ENCODE measurements around the gene SCNN1A.

SCNN1A gene

DNA sequence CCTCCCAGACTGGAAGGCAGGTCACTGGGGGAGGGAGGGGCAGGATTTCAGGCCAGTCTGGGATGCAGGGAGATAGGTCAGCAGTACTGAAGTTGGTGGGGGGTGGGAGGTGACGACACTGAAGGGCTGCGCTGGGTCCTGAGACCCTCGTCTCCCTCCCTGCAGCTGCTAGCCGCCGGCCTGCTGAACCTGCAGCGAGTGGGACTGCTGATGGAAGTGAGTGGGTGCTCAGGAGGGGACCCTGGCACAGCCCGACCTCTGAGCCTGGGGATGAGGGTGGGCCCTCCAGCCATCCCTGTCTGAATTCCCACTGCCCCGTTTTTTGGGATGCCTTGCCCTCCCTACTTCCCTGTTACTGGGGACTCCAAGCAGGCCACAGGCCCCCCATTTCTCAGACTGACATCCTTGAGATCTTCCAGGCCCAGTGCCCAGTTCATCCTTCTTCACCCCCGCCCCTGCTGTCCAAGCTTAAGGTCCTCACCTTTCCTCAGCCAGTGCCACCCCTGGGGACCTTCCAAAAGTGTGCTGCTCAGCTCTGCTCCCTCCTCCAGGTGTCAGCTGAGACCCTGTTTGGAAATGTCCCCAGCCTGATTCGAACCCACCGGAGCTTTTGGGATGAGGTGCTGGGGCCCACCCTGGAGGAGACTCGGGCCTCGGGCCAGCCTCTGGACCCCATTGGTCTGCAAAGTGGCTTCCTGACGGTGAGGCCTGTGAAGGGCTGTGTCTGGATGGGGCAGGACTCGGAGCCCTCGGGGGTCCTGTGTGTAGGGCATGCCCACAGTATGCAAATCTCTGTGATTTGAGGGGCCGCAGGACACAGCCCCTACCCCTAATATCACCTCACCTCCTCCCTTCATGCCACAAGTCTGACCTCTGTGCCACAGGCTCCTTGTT lies 59.4 kb downstream of the SCNN1A start:
- no peak for DNase-seq

DNA sequence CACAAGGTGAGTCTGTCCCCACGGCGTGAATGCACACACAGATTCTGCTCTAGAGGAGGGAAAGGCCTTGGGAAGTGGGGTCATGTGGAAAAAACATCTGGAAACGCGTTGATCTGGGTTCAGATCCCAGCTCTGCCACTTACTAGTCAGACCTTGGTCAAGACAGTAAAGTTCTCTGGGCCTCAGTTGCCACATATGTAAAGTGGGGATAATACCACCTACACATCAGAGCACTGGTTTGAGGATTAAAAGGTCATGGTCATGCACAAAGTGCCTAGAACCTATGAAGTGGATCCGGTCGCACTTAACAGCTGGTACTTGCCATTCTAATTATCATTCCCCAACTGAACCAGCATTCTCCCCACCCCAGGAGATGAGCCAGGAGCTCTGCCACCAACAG lies 60.2 kb downstream of the SCNN1A start:
- DNase-seq: no peak

- no peak for DNase-seq
Observed at GRCh38 chr12:6314776-6315175, 60.6 kb downstream of the SCNN1A start.

- peak in 2 of 3 donors; percentile 54 to 69 for DNase-seq
Observed at GRCh38 chr12:6313326-6313940, 61.9 kb downstream of the SCNN1A start.

DNA sequence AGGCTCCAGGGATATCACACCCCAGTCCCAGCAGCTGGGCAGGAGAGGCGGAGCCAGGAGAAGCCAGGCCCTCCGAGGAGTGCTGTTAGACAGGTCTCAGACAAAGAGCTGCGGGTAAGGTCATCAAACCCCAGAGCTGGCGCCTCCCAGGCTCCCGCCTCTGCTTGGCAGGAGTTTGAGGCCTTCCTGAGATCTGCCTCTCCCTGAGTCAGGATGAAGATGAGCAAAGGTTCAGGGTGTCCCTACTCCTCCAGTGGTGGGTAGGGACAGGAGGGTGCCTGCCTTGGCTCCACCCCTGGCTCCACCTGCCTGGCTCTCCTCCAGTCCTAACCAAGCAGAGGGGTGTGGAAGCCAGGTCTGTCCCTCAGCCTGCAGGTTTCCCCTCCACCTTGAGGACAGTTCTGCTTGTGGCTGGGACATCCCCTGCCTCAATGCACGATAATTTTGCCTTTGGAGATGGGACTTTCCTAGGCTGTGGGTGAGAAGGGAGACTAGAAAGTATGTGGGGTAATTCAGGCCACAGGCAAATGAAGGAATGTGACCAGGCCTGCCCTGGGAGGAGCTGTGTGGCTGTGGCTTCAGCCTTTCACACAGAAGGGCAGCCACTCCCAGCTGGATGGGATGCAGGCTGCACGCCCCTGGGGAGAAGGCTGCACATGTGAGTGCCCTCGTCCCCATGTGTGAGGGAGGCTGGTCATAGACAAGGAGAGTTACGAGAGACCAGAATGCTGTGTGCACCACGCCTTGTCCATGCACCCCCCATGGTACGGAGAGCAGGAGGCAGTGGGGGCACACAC lies 62.6 kb downstream of the SCNN1A start:
- peak; percentile 83 to 90 (median 88) for DNase-seq

GRCh38 chr12:6311822-6312528 lies 63.4 kb downstream of the SCNN1A start:
- no peak for DNase-seq

GRCh38 chr12:6310771-6311610 lies 64.4 kb downstream of the SCNN1A start:
- DNase-seq: no peak

DNA sequence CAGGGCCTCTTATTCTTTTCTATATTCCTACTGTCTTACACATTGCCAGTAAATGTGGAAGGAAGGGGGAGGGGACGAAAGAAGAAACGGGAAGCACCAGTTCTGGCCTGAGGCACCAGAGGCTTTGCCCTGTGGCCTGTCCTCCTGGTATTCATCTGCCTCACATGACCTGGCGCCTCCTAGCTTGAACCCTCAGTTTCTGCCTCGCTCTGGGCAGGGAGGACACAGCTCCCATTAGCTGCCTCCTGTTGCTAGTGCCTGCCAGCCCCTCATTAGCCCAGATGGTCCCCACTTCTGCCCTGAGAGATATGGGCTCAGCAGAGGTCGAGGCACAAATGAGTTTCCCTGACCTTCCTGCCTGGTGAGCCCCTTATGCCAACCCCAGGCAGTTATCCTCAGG lies 67.8 kb downstream of the SCNN1A start:
- DNase-seq: peak; percentile 78 to 81 (median 79)

DNA sequence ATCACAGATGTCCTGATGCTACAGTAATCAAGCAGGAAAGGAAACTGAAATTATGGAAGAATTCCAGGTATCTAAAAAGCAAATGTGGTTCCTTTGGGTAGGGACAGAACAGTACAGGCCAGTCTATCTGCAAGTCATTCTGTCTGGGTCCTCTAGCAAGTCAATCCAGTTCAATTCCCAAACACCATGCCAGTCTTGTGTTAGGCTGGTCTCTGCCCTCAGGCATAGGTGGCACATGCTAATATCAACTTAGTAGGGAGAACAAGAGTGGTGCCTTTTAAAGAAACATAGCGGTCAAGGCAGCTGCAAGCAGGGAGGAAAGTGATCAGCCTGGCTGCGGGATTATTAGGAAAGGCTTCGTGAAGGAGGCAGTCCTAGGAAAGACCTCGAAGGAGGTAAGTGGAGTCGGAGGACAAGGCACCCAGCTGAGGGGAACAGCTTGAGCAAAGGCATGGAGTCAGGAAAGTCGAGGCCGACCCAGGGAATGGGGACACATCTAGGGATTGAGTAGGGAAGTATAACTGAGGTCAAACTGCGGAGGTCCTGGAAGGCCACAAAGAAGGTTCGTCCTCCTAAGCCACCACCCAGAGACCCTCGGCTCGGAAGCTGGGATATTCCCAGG lies 68.7 kb downstream of the SCNN1A start:
- DNase-seq: no peak

DNA sequence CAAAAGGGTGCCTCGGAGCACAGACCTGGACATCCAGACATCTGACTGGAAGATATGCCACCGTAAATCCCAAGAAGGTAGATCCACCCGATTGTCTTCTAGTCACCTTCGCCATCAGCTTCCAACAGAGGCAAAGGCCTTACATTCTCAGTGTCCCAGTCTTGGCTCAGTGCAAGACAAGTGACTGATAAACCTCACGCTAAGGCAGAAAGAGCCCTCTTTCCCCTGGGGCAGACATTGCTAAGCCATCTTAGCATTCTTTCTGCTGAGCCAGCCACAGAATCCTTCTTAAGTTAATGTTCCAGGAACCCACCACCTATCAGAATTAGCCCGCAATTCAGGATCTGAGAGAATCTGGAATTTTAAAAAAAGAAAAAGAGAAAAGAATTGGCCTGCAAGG lies 69.2 kb downstream of the SCNN1A start:
- no peak for DNase-seq

GRCh38 chr12:6303071-6303470 lies 72.3 kb downstream of the SCNN1A start:
- no peak for DNase-seq

GRCh38 chr12:6302621-6303020 lies 72.7 kb downstream of the SCNN1A start:
- DNase-seq: no peak

DNA sequence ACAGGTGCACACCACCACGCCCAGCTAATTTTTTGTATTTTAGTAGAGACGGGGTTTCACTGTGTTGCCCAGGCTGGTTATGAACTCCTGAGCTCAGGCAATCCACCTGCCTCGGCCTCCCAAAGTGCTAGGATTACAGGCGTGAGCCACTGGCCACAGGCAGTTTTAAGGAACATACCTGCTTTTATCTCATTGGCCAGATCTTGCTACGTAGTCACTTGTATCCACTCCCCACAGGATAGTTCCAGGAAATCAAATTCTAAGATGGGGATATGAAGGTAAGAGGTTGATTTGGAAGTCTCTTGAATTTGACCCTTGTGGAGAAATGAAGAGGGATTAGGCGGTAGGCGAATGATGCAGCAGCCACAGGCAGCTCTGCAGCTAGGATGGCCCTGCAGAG lies 73.6 kb downstream of the SCNN1A start:
- no peak for DNase-seq

- no peak for DNase-seq
Observed at GRCh38 chr12:6297170-6297569, 78.2 kb downstream of the SCNN1A start.
